Esophagus squamous epithelium (tissue), 5 donors: ENCODE measurements around the gene STRA8. TPM values are rescaled to one million over a fixed set of nuclear protein-coding genes. Genes with fewer than 3 reads are reported as not detected.

Experiments used
- DNase-seq: peaks from one replicate; lab custom pipeline; 2025; lab: John Stamatoyannopoulos, UW
- H3K27ac ChIP-seq, 4 donors: fragments of 200-600 bp; sonication (generic); one replicate each; pipeline ENCODE4 v1.5.1; 2016 to 2019; ENCODE audit warnings: mild to moderate bottlenecking in 1 of 4
- H3K27me3 ChIP-seq, 4 donors: fragments of 200-600 bp; sonication (generic); 1 replicate in 3 of 4; 2 replicates in 1 of 4; pipeline versions ENCODE4 v1.5.1 to v1.6.0; 2017 to 2021; ENCODE audit warnings: antibody characterized with exemption in 1 of 4
- H3K36me3 ChIP-seq, 3 donors: fragments of 200-600 bp; sonication (generic); one replicate each; pipeline ENCODE4 v1.5.1; 2016 to 2019
- H3K4me1 ChIP-seq, 3 donors: fragments of 200-600 bp; sonication (generic); one replicate each; pipeline ENCODE4 v1.5.1; 2017 to 2019
- H3K4me3 ChIP-seq, 4 donors: fragments of 200-600 bp; sonication (generic); 1 replicate in 3 of 4; 2 replicates in 1 of 4; pipeline ENCODE4 v1.5.1; 2016 to 2019; ENCODE audit warnings: mild to moderate bottlenecking in 2 of 4, moderate library complexity in 1 of 4
- H3K9me3 ChIP-seq, 3 donors: fragments of 200-600 bp; sonication (generic); one replicate each; pipeline ENCODE4 v1.5.1; 2016 to 2019
- POLR2A ChIP-seq, 4 donors: fragments of 450-650 bp; IDR thresholded peaks; one replicate each; pipeline ENCODE4 v1.6.1; 2017; ENCODE audit warnings: antibody characterized with exemption in 4 of 4, mild to moderate bottlenecking in 4 of 4, moderate library complexity in 3 of 4
- WGBS, 2 donors: methylation state at CpG; one replicate each; pipeline ENCODE4 v1.1.5; 2018; 5-methylcytosine and 5-hydroxymethylcytosine counted together
- intact Hi-C: fragments of 100-400 bp; cut with DNase I; formaldehyde crosslinking; loops from one replicate; pipeline ENCODE4 v1.15.0; 2022
- total RNA-seq, 4 donors: library from RNA; depleted of rRNA; stranded (reverse); fragments of >200 nt; gene quantifications; one replicate each; pipeline ENCODE4 v1.1.0, GENCODE V29; 2016
- TF ChIP-seq, protein P1 (sequence below), 6 experiments: fragments of 450-650 bp in 4 of 6; fragments of 200-600 bp in 2 of 6; sonication (generic) in 2 of 6; IDR thresholded peaks; one replicate each; pipeline ENCODE4 v1.5.1; 2016 to 2019; ENCODE audit warnings: antibody characterized with exemption in 6 of 6, mild to moderate bottlenecking in 4 of 6, moderate library complexity in 4 of 6
- donor health status: DM: yes; HTN: yes; CAD: no.

STRA8 gene
- total RNA-seq, 4 donors from 2014 or later, result not detected

DNA sequence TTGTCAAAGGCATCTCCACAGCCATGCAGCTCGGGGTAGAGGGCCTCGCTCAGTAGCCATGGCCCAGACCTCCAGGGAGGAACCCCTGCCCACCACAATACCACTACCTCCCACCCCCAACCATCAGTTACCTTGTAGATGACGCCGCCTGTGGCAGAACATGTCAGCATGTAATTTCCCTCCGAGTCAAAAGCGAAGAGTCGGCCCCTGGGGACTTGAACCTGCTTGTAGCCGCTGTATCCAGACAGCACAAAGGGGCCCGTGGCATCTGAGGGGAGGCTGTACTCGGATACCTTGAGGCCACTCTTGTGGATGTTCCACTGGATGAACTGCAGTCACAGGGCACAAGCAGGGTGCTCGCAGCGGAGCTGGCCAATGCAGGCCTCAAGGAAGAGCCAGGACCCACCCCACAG, 46.8 kb upstream of the STRA8 start:
- intact Hi-C loops, result no loop called here
- TF ChIP-seq POLR2A (IDR thresholded peaks at IDR 0.05), result no peak
- TF ChIP-seq, protein P1, sequence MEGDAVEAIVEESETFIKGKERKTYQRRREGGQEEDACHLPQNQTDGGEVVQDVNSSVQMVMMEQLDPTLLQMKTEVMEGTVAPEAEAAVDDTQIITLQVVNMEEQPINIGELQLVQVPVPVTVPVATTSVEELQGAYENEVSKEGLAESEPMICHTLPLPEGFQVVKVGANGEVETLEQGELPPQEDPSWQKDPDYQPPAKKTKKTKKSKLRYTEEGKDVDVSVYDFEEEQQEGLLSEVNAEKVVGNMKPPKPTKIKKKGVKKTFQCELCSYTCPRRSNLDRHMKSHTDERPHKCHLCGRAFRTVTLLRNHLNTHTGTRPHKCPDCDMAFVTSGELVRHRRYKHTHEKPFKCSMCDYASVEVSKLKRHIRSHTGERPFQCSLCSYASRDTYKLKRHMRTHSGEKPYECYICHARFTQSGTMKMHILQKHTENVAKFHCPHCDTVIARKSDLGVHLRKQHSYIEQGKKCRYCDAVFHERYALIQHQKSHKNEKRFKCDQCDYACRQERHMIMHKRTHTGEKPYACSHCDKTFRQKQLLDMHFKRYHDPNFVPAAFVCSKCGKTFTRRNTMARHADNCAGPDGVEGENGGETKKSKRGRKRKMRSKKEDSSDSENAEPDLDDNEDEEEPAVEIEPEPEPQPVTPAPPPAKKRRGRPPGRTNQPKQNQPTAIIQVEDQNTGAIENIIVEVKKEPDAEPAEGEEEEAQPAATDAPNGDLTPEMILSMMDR (IDR thresholded peaks at IDR 0.05), result no peak

DNA sequence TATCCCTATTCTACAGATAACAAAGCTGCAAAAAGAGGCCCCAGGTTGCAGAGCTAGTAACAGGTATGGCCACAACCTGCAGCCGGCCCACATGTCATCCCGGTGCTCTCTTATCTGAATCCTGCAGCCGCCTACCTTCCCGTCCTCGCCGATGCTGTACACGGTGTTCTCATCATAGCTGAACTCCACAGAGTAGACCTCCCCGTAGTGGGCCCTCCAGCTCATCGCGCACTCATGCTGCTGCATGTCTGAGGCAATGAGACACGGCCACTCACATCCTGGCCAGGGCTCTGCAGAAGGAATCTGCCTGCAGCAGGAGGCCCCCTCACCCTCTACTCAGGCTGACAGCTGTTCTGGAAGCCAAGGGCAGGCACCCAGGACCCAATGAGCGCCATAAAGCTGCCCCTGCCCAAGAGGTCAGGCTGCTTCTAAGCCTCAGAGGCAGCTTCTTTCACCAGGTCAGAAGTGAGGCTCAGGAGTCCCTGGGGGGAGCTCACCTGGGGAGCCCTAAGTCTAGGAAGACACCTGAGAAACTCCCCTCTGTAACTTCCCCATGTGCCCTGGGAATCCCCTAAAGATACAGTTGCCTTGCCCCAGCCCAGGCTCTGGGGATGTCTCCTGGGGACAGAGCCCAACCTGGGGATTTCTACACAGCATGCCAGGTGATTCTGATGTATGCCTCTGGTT, 45.2 kb upstream of the STRA8 start:
- no peak overlapping the region for H3K4me3 ChIP-seq
- peak overlapping the region in 1 of 4 donors; percentile 8 for H3K27ac ChIP-seq
- H3K27me3 ChIP-seq, result no peaks in the 10 kb centered on the region
- 83 to 86% methylated on average over 6 to 11 of the region's 12 CpGs for WGBS, 2 donors
- no peaks in the 10 kb centered on the region for H3K9me3 ChIP-seq
- no peak for TF ChIP-seq POLR2A (IDR thresholded peaks at IDR 0.05)
- peaks cover 3 to 45% (median 18%) of the 10 kb centered on the region in 3 donors for H3K4me1 ChIP-seq
- intact Hi-C loops, result no loop called here
- H3K36me3 ChIP-seq, result peaks cover 30 to 100% (median 52%) of the 10 kb centered on the region in 3 donors
- DNase-seq, result no peak

More for the DNA sequence above, 46.8 kb upstream of the STRA8 start:
- peaks cover 0 to 11% (median 9%) of the 10 kb centered on the region in 3 donors for H3K9me3 ChIP-seq
- no peaks in the 10 kb centered on the region for H3K27me3 ChIP-seq
- no peak overlapping the region for H3K27ac ChIP-seq
- peaks cover 3 to 33% (median 8%) of the 10 kb centered on the region in 3 donors for H3K4me1 ChIP-seq
- WGBS, 2 donors, result 50 to 100% methylated on average over 2 of the region's 12 CpGs
- H3K4me3 ChIP-seq, result no peak overlapping the region
- peaks cover 38 to 100% (median 53%) of the 10 kb centered on the region in 3 donors for H3K36me3 ChIP-seq
- no peak for DNase-seq

DNA sequence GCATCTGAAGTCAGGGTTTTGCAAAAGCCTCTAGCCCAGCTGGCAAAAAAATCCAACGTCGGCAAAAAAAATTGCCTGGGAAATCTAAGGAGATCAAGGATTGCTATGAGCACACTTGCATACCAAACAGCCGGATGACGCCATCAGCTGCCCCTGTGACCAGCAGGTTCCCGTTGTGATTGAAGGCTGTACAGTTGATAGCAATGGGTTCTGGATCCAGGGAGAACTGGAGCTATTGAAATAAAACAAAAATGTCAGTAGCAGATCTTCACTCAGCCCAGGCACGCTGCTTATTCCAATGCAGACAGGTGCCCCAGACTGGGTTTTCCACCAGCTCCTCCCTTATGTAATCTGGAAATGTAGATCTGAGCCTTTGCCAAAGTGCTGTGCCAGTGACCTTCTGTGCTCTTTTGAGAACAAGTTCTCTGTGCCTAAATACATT, 44.4 kb upstream of the STRA8 start:
- intact Hi-C loops, result no loop called here
- Histone ChIP-seq H3K36me3 (peaks cover 27 to 100% (median 49%) of the 10 kb centered on the region in 3 donors), H3K4me3 (no peak overlapping the region), H3K27me3 (no peaks in the 10 kb centered on the region), H3K9me3 (no peaks in the 10 kb centered on the region), H3K27ac (peak overlapping the region in 2 of 4 donors; percentile 8 to 65), H3K4me1 (peaks cover 3 to 53% (median 25%) of the 10 kb centered on the region in 3 donors)
- no peak for TF ChIP-seq POLR2A (IDR thresholded peaks at IDR 0.05)
- TF ChIP-seq, protein P1 (IDR thresholded peaks at IDR 0.05), result no peak
- WGBS, 2 donors, result 62 to 78% methylated on average over 6 of the region's 6 CpGs
- DNase-seq, result no peak

DNA sequence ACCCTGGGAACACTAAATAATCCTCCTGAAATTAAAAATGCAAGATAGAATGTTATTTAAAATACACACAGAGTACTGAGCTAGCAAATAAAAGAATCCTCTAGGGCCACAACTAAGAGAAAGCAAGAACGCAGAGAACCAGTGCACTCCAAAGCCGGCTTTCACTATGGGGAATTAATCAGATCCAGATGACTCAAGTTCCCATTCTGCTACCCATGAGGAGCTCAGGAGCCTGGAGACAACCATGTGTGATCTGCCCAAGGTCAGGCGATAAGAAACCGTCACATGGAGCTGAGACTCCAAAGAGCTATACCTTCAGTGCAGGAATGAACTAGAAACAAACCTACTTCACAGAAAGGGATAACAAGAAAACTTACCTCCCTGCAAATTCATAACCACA, 43.7 kb upstream of the STRA8 start:
- no peaks in the 10 kb centered on the region for H3K27me3 ChIP-seq
- H3K4me3 ChIP-seq, result no peak overlapping the region
- intact Hi-C loops, result no loop called here
- DNase-seq, result no peak
- 37 to 67% methylated on average over 4 of the region's 4 CpGs for WGBS, 2 donors
- H3K4me1 ChIP-seq, result peaks cover 3 to 60% (median 28%) of the 10 kb centered on the region in 3 donors
- H3K9me3 ChIP-seq, result no peaks in the 10 kb centered on the region
- peaks cover 21 to 100% (median 48%) of the 10 kb centered on the region in 3 donors for H3K36me3 ChIP-seq
- peak overlapping the region in 2 of 4 donors; percentile 61 to 65 for H3K27ac ChIP-seq
- TF ChIP-seq, protein P1 (IDR thresholded peaks at IDR 0.05), result no peak
- no peak for TF ChIP-seq POLR2A (IDR thresholded peaks at IDR 0.05)

DNA sequence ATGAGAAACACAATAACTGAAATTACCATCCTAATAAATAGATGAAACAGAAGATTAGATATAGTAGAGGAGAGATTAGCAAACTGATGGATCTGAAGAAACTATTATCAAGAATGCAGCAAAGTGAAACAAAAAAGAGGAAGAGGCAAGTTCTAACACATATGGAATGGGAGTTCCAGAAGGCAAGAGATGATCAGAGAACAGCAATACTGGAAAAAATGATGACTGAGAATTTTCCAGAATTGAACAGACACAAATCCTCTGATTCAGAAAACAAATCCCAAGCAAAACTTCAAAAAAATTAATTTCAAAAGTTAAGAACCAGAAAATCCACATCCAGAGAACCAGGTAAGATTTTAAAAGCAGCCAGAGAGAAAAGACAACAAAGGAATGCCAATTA, 42.9 kb upstream of the STRA8 start:
- Histone ChIP-seq H3K4me3 (no peak overlapping the region), H3K36me3 (peaks cover 22 to 100% (median 41%) of the 10 kb centered on the region in 3 donors), H3K27ac (peak overlapping the region in 3 of 4 donors; percentile 28 to 65 (median 61)), H3K27me3 (no peaks in the 10 kb centered on the region), H3K9me3 (no peaks in the 10 kb centered on the region), H3K4me1 (peaks cover 3 to 64% (median 28%) of the 10 kb centered on the region in 3 donors)
- intact Hi-C loops, result no loop called here
- DNase-seq, result no peak
- TF ChIP-seq, protein P1 (IDR thresholded peaks at IDR 0.05), result no peak
- no peak for TF ChIP-seq POLR2A (IDR thresholded peaks at IDR 0.05)
